Retinal pigment epithelial cell (primary cell): ENCODE data around the gene CLIC4.
A peak's percentile ranks its signal among the peaks of the same experiment; 100 is the strongest.
"Not testable (repeated sequence)": the region's sequence is repeated elsewhere in the genome, so short reads cannot be mapped to it uniquely, and the experiment has no call there.

Source experiments
- DNase-seq: peaks from one replicate; pipeline ENCODE4 v3.0.0-alpha.2; 2010; ENCODE audit warnings: low read depth
- H3K4me3 ChIP-seq: 2 replicates; pipeline ENCODE4 v1.5.1; 2011; ENCODE audit warnings: mild to moderate bottlenecking, low read length, control low read depth, moderate library complexity
- TF ChIP-seq, protein P1 (sequence below): conservative IDR thresholded peaks from 2 replicates; pipeline ENCODE4 v1.5.1; 2011; ENCODE audit warnings: low read depth, low read length, control low read depth, inconsistent platforms

Gene CLIC4

DNA sequence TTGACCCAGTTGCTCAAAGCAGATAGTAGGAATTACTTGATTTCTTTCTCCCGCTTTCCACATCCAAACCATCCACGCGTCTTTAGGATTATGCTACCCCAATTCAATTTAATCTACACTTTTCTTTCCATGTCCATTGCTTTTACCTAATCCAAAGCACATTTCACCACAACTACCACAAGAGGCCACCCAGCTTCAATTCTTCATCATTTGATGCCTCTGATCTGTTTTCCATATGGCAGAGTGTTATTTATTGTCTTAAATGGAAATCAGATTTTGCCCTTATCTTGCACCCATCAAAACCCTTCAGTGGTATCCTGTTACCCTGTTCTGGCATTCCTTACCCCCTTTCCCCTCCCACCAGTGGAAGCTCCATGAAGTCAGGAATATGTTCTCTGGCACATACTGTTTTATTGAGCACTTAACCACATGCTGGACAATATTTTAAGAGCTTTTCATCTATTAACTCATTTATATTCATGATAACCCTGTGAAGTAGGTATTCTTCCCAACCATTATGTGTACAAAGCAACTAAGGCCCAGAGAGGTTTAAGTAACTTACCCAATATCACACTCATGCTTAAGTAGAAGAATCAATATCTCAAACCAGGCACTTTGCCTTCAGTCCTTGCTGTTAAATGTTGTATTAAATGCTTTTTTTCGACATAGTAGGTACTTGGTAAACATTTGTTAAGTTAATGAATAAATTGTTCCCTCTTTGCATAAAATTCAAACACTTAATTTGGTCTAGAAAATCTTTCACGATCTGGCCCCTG lies 34.6 kb downstream of the CLIC4 start:
- DNase-seq = no peak
- TF ChIP-seq, protein P1, sequence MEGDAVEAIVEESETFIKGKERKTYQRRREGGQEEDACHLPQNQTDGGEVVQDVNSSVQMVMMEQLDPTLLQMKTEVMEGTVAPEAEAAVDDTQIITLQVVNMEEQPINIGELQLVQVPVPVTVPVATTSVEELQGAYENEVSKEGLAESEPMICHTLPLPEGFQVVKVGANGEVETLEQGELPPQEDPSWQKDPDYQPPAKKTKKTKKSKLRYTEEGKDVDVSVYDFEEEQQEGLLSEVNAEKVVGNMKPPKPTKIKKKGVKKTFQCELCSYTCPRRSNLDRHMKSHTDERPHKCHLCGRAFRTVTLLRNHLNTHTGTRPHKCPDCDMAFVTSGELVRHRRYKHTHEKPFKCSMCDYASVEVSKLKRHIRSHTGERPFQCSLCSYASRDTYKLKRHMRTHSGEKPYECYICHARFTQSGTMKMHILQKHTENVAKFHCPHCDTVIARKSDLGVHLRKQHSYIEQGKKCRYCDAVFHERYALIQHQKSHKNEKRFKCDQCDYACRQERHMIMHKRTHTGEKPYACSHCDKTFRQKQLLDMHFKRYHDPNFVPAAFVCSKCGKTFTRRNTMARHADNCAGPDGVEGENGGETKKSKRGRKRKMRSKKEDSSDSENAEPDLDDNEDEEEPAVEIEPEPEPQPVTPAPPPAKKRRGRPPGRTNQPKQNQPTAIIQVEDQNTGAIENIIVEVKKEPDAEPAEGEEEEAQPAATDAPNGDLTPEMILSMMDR = no peak
- H3K4me3 ChIP-seq = no peak overlapping the region

DNA sequence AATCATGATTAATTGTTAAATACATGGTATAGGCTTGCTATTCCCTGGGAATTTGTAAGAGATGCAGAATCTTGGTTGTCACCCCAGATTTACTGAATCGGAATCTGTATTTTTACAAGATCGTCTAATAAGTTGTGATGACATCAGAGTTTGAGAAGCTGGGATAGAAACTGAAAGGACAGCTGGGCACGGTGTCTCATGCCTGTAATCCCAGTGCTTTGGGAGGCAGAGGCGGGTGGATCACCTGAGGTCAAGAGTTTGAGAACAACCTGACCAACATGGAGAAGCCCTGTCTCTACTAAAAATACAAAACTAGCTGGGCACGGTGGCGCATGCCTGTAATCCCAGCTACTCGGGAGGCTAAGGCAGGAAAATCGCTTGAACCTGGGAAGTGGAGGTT lies 35.4 kb downstream of the CLIC4 start:
- H3K4me3 ChIP-seq, DNase-seq: not testable (repeated sequence)

DNA sequence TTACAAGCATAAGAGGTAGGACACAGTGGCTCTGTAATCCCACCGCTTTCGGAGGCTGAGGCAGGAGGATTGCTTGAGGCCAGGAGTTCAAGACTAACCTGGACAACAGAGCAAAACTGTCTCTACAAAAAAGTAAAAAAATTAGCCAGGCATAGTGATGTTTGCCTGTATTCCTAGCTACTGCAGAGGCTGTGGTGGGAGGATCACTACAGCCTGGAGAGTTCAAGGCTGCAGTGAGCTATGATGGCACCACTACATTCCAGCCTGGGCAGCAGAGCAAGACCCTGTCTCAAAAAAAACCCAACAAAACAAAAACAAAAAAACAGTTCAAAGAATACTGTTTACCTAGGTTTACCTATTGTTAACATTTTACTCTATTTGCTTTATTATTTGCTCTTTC lies 37.4 kb downstream of the CLIC4 start:
- H3K4me3 ChIP-seq = no peak overlapping the region
- TF ChIP-seq, protein P1 = no peak
- DNase-seq = no peak

DNA sequence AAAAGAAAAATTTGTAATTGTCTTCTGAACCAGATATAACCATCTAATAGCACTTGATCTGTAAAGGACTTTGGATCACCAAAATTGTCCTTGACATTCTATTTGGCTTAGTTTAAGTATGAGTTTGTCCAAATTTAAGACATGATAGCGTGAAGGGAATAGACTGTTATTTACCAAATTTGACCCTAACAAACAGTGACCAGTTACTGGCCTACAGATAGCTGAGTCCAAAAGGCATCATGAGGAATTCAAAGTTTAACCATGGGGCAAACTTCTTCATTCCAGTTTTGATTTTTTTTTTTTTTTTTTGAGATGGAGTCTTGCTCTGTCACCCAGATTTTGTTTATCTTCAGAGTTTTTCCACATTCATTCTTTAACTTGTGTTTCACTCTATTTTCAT lies 38.5 kb downstream of the CLIC4 start:
- H3K4me3 ChIP-seq = no peak overlapping the region
- no peak for DNase-seq
- TF ChIP-seq, protein P1 = no peak

DNA sequence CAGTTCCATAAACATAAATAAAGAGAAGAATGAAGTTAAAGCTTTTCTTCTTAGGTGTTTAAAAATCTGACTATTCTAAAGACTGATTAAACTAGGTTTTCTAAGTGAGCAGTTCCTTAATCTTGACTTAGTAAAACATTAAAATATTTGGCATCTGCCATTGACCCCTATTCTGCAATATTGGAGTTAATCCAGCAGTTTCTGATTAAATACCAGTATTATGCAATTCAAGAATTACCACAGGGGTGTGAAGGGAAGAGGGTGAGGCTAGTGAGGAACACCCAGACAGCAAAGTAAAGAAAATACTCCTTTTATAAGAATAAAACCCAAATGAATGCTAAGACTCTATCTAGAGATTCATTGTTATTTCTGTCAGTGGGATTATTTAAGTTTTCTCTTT lies 40.9 kb downstream of the CLIC4 start:
- DNase-seq = no peak
- no peak overlapping the region for H3K4me3 ChIP-seq
- TF ChIP-seq, protein P1 = no peak

DNA sequence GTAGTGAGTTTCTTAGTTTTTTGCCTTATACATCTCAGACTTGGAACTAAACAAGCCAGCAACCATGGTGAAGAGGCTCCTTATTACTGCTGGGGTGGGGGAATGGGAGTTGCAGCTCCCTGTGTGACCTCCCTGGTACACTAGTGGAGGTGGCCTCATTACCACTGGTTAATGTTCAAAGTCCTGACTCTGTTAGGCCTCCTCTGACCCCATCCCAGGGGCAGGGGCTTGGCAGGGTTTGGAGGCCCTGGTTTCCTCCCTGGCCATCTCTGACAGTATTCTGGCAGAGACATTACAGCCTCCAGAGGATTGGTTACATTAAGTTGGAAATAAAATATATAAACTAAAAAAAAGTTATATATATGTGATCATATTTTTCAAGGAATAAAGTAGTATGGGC lies 45.2 kb downstream of the CLIC4 start:
- DNase-seq = no peak
- no peak overlapping the region for H3K4me3 ChIP-seq
- TF ChIP-seq, protein P1 = no peak

DNA sequence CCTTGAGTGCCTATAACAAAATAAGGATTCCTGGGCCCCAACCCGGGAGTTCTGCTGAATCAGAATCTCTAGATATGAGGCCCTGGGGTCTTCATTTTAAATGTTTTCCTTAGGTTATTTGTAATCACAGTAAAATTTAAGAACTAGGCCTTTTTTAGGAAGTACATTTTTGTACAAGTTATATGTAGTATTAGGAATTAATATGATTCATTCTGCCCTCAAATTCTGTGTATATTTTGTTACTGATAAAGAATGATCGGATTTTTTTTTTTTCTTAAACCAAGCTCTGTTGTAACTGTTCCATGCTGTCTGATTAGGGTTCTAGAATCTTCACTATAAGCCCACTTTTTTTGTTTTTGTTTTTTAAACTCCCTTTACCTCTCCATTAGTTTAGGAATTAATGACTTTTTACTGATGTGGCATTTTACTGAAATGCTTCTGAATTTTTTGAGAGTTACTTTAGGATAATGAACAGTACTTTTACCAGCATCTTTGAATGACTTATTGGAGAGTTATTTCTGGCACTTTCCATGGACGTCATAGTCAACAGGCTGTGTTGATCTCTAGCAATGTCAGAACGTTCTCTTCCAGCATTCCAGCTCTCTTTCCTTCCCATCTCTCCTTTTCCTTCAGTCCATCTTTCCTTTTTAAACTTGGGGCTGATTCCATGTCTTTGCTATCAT lies 48.3 kb downstream of the CLIC4 start:
- TF ChIP-seq, protein P1 = no peak
- peak; percentile 55 for DNase-seq

DNA sequence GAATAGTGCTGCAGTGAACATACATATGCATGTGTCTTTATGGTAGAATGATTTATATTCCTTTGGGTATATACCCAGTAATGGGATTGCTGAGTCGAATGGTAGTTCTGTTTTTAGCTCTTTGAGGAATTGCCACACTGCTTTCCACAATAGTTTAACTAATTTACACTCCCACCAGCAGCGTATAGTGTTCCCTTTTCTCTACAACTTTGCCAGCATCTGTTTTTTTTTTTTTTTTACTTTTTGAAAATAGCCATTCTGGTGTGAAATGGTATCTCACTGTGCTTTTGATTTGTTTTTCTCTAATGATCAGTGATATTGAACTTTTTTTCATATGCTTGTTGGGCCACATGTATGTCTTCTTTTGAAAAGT lies 48.9 kb downstream of the CLIC4 start:
- H3K4me3 ChIP-seq, DNase-seq: not testable (repeated sequence)

More for the DNA sequence above, 48.3 kb downstream of the CLIC4 start:
- H3K4me3 ChIP-seq = no peak overlapping the region
